Cardiac fibroblast (primary cell): Measurements from ENCODE around the gene VAV2.
A peak's percentile ranks its signal among the peaks of the same experiment; 100 is the strongest.

Experiments
- DNase-seq, 2 donors: peaks; one replicate each; pipeline versions ENCODE4 v3.0.0 to v3.0.0-alpha.2; 2010; ENCODE audit warnings: low read depth in 2 of 2
- H3K4me3 ChIP-seq, 2 donors: replicated peaks in 1 of 2; 1 replicate in 1 of 2; 2 replicates in 1 of 2; pipeline ENCODE4 v1.5.1; 2011; ENCODE audit warnings: low read depth in 2 of 2, low read length in 2 of 2, mild to moderate bottlenecking in 2 of 2, moderate library complexity in 1 of 2
- CTCF ChIP-seq: IDR thresholded peaks from one replicate; pipeline ENCODE4 v1.5.1; 2011; ENCODE audit warnings: low read depth, mild to moderate bottlenecking, low read length, inconsistent platforms

The VAV2 gene

DNA sequence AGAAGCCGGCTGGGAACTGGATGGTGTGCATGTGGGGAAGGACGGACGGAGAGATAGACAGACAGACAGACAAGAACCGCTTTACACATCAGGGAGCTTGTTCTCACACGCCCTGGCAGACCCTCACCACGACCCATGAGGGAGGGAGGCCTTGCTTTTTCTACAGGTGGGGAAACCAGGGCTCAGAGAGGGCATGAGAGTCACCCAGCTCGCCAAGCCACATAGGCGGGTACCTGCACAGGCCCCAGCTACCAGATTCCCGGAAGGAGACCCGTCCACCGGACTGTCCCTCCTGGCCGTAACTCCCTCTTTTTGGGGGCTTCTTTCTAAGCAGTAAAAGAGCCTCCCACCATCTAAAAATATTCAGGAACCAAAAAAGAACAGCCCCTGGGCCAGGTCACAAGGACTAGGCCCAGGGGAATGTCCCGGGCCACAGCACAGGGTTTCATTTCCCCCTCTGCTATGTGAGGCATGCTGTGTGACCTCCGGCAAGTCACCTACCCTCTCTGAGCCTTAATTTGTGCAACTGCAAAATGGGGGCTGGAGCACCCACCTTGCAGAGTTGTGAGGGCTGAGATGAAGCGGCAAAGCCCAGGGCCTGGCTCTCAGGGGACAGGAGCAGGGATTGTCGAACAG, 169.6 kb downstream of the VAV2 start:
- DNase-seq: no peak
- TF ChIP-seq CTCF: no peak
- no peak overlapping the region for H3K4me3 ChIP-seq

GRCh38 chr9:133821601-133822429, 170.3 kb downstream of the VAV2 start:
- TF ChIP-seq CTCF: no peak
- no peak for DNase-seq
- no peak overlapping the region for H3K4me3 ChIP-seq

DNA sequence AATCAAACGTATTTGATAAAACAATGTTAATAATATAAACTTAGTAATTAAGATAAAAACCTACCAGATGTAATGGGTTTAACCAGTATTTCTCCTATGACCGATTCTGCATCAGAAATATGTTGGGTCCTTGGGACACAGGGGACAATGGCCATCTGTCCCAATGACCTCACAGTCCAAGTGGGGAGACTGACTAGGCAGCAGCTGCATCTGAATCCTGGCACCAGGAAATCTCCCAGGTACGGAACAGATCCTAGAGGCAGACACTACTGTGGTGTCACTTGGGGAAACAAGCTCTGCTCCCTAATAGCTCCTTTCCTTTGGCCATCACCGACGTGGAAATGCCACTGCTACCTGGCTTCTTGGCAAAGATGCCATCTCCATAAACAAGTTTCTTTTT, 172.2 kb downstream of the VAV2 start:
- DNase-seq: no peak
- H3K4me3 ChIP-seq: no peak overlapping the region
- no peak for TF ChIP-seq CTCF

- TF ChIP-seq CTCF: no peak
- H3K4me3 ChIP-seq: no peak overlapping the region
- DNase-seq: peak; percentile 8 to 22
Observed at GRCh38 chr9:133818444-133818843, 173.7 kb downstream of the VAV2 start.

DNA sequence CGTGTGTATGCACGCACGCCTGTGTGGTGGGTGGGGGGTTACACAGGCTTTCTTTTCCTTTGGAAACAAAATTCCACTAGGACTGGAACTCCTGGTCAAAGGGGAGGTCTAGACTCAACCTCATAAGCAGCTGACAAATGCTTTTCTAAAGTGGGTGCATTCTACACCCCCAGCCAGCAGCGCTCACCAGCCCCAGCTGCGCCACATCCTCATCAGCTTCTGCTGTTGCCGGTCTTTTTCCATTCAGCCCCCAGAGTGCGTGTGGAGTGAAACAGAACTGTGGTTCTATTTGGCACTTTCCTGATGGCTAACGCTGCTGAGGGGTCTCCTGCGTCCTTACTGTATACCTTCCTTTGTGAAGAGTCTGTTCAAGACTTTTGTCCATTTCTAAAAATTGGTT, 176.3 kb downstream of the VAV2 start:
- H3K4me3 ChIP-seq: no peak overlapping the region
- no peak for DNase-seq
- TF ChIP-seq CTCF: no peak

- TF ChIP-seq CTCF: no peak
Observed at GRCh38 chr9:133814586-133815208, 177.4 kb downstream of the VAV2 start.

More at GRCh38 chr9:133814586-133815208, 177.4 kb downstream of the VAV2 start:
- H3K4me3 ChIP-seq: no peak overlapping the region
- no peak for DNase-seq
